ENCODE results near the gene PDX1. TPM values are rescaled to one million over a fixed set of nuclear protein-coding genes. Genes with fewer than 3 reads are reported as not detected.

PDX1 gene
- total RNA-seq, 1 experiment from 2014 or later, result not detected

- CTCF ChIA-PET, result no interaction called here
These were observed 8.6 kb downstream of the PDX1 start for GRCh38 chr13:27928353-27928804.

GRCh38 chr13:27928805-27929753 lies 9.3 kb downstream of the PDX1 start:
- Histone ChIP-seq H3K4me3 (no peak overlapping the region), H3K4me1 (replicated peaks; ENCODE audit: insufficient read depth) (peaks cover 12% of the 10 kb centered on the region), H3K27ac (no peak overlapping the region), H3K4me2 (no peak overlapping the region), H3F3A (ENCODE audit: insufficient read depth, low read depth) (no peaks in the 10 kb centered on the region), H3K36me3 (ENCODE audit: low read depth) (no peaks in the 10 kb centered on the region), H3K9me3 (ENCODE audit: insufficient read depth, low read depth) (no peaks in the 10 kb centered on the region), H3K9me2 (ENCODE audit: insufficient read depth) (no peaks in the 10 kb centered on the region), H3K79me2 (ENCODE audit: low read depth) (no peaks in the 10 kb centered on the region), H3K27me3 (ENCODE audit: insufficient read depth, low read depth) (peaks cover 61% of the 10 kb centered on the region), H2AFZ (no peak overlapping the region), H4K20me1 (ENCODE audit: insufficient read depth) (no peaks in the 10 kb centered on the region)
- no peak for DNase-seq
- TF ChIP-seq EZH2 (IDR thresholded peaks at IDR 0.05; ENCODE audit: low read depth) (no peak), CTCF (conservative IDR thresholded peaks at IDR 0.05) (no peak)
- BruUV-seq (replicated peaks), result no TSS peak
- CTCF ChIA-PET, result no interaction called here
- POLR2A ChIA-PET (ENCODE audit: unreplicated experiment), result no interaction called here
- intact Hi-C loops (cut with micrococcal nuclease; ENCODE audit: unreplicated experiment), result no loop called here

More at GRCh38 chr13:27928353-27928804, 8.6 kb downstream of the PDX1 start:
- POLR2A ChIA-PET (ENCODE audit: unreplicated experiment), result no interaction called here
- H3K9me2 ChIP-seq (ENCODE audit: insufficient read depth), result no peaks in the 10 kb centered on the region
- no peak overlapping the region for H3K27ac ChIP-seq
- H3K4me2 ChIP-seq, result no peak overlapping the region
- intact Hi-C loops (cut with micrococcal nuclease; ENCODE audit: unreplicated experiment), result no loop called here
- H3F3A ChIP-seq (ENCODE audit: insufficient read depth, low read depth), result no peaks in the 10 kb centered on the region
- H3K27me3 ChIP-seq (ENCODE audit: insufficient read depth, low read depth), result peaks cover 68% of the 10 kb centered on the region
- no TSS peak for BruUV-seq (replicated peaks)
- no peaks in the 10 kb centered on the region for H3K79me2 ChIP-seq (ENCODE audit: low read depth)
- DNase-seq, result no peak
- H2AFZ ChIP-seq, result no peak overlapping the region
- no peaks in the 10 kb centered on the region for H3K36me3 ChIP-seq (ENCODE audit: low read depth)
- no peaks in the 10 kb centered on the region for H4K20me1 ChIP-seq (ENCODE audit: insufficient read depth)
- H3K9me3 ChIP-seq (ENCODE audit: insufficient read depth, low read depth), result no peaks in the 10 kb centered on the region
- peaks cover 5% of the 10 kb centered on the region for H3K4me1 ChIP-seq (replicated peaks; ENCODE audit: insufficient read depth)
- H3K4me3 ChIP-seq, result no peak overlapping the region
- TF ChIP-seq CTCF (conservative IDR thresholded peaks at IDR 0.05) (no peak), EZH2 (IDR thresholded peaks at IDR 0.05; ENCODE audit: low read depth) (no peak)

- Histone ChIP-seq H2AFZ (no peak overlapping the region), H3K9me3 (ENCODE audit: insufficient read depth, low read depth) (no peaks in the 10 kb centered on the region), H4K20me1 (ENCODE audit: insufficient read depth) (no peaks in the 10 kb centered on the region), H3K36me3 (ENCODE audit: low read depth) (no peaks in the 10 kb centered on the region), H3K4me1 (replicated peaks; ENCODE audit: insufficient read depth) (peaks cover 12% of the 10 kb centered on the region), H3K9me2 (ENCODE audit: insufficient read depth) (no peaks in the 10 kb centered on the region), H3K4me3 (no peak overlapping the region), H3F3A (ENCODE audit: insufficient read depth, low read depth) (no peaks in the 10 kb centered on the region), H3K27me3 (ENCODE audit: insufficient read depth, low read depth) (peaks cover 56% of the 10 kb centered on the region), H3K27ac (no peak overlapping the region), H3K4me2 (no peak overlapping the region), H3K79me2 (ENCODE audit: low read depth) (no peaks in the 10 kb centered on the region)
- POLR2A ChIA-PET (ENCODE audit: unreplicated experiment), result no interaction called here
- intact Hi-C loops (cut with micrococcal nuclease; ENCODE audit: unreplicated experiment), result no loop called here
- no TSS peak for BruUV-seq (replicated peaks)
- CTCF ChIA-PET, result no interaction called here
- TF ChIP-seq EZH2 (IDR thresholded peaks at IDR 0.05; ENCODE audit: low read depth) (no peak), CTCF (conservative IDR thresholded peaks at IDR 0.05) (no peak)
- DNase-seq, result no peak
These were observed 10.1 kb downstream of the PDX1 start for GRCh38 chr13:27929868-27930267.
